ENCODE data around the gene CARD9.
A peak's percentile ranks its signal among the peaks of the same experiment; 100 is the strongest.

Gene CARD9

GRCh38 chr9:136363106-136363948 lies 10.1 kb downstream of the CARD9 start, which contains the start of gene DNLZ:
Gene DNLZ, minus strand, starts transcription at chr9:136363744. Its CDS starts 30 bp downstream, at chr9:136363714.
- POLR2A ChIA-PET = interaction anchor here (0.5 to 3.4 kb wide), 42 partner anchors 9 to 859 kb away, joined by 3 to 45 read pairs (median 5); partner anchors contain the start of genes GPSM1, SAPCD2 and SNAPC4
- CTCF ChIA-PET = interaction anchor here (0.6 to 2.2 kb wide), 32 partner anchors 9 to 453 kb away, joined by 3 to 16 read pairs (median 4); no protein-coding TSS in a partner anchor
- H3K4me3 ChIP-seq (ENCODE audit: low read depth, low read length) = peak within 1 kb of the TSS; percentile 93
- H3K27ac ChIP-seq (ENCODE audit: extremely low read depth, low read depth, low read length) = peak within 1 kb of the TSS; percentile 95
- H3K9me3 ChIP-seq (ENCODE audit: control insufficient read depth, insufficient read depth, low read depth, low read length) = no peaks in the 10 kb centered on the region
- H3K36me3 ChIP-seq (ENCODE audit: control insufficient read depth in 2 of 2, insufficient read depth in 1 of 2, low read length in 2 of 2) = peaks cover 0 to under 1% of the 10 kb centered on the region in 2 experiments; a peak in 1 of 3 replicates
- no peaks in the 10 kb centered on the region; the same call in 1 of the 2 replicates for H3K4me1 ChIP-seq (ENCODE audit: control insufficient read depth, insufficient read depth, low read length)
- TF ChIP-seq SP2 (tag by site-specific recombination; IDR thresholded peaks at IDR 0.05) (peak; percentile 87), SP3 (tag by site-specific recombination; IDR thresholded peaks at IDR 0.05) (peak; percentile 92), ZNF596 (tag by site-specific recombination; IDR thresholded peaks at IDR 0.05) (peak; percentile 9; the same call in 1 of the 2 replicates), ZNF529 (tag by site-specific recombination; IDR thresholded peaks at IDR 0.05; ENCODE audit: insufficient replicate concordance) (no peak), ZBTB26 (tag by site-specific recombination; optimal IDR thresholded peaks at IDR 0.05) (peak; percentile 96), ZBTB44 (tag by site-specific recombination; IDR thresholded peaks at IDR 0.05) (peak; percentile 39; the same call in 1 of the 2 replicates), ZNF211 (tag by site-specific recombination; IDR thresholded peaks at IDR 0.05; ENCODE audit: low read depth) (no peak), ZSCAN30 (tag by site-specific recombination; IDR thresholded peaks at IDR 0.05) (peak; percentile 97), ZFHX2 (tag by site-specific recombination; conservative IDR thresholded peaks at IDR 0.05) (peak; percentile 51; the same call in 1 of the 2 replicates), KLF16 (tag by site-specific recombination; IDR thresholded peaks at IDR 0.05) (peak; percentile 65; the same call in 1 of the 2 replicates), KLF9 (tag by site-specific recombination; IDR thresholded peaks at IDR 0.05; ENCODE audit: low read depth) (peak; percentile 92), KLF1 (tag by site-specific recombination; IDR thresholded peaks at IDR 0.05) (peak; percentile 66), ZNF521 (tag by site-specific recombination; IDR thresholded peaks at IDR 0.05) (no peak), ZNF571 (tag by site-specific recombination; IDR thresholded peaks at IDR 0.05) (no peak), EGR2 (tag by site-specific recombination; IDR thresholded peaks at IDR 0.05; ENCODE audit: low read depth) (peak; percentile 27; the same call in 1 of the 2 replicates), ZBTB20 (tag by site-specific recombination; IDR thresholded peaks at IDR 0.05) (peak; percentile 40; the same call in 1 of the 2 replicates), PRDM10 (tag by site-specific recombination; IDR thresholded peaks at IDR 0.05) (peak; percentile 48), ZFP3 (tag by site-specific recombination; IDR thresholded peaks at IDR 0.05; ENCODE audit: low read depth) (no peak), ZNF692 (tag by site-specific recombination; IDR thresholded peaks at IDR 0.05) (peak; percentile 49; the same call in 1 of the 2 replicates), ZNF624 (tag by site-specific recombination; IDR thresholded peaks at IDR 0.05) (no peak), ZNF677 (tag by site-specific recombination; IDR thresholded peaks at IDR 0.05) (peak; percentile 32; the same call in 1 of the 2 replicates), GLIS2 (tag by site-specific recombination; IDR thresholded peaks at IDR 0.05) (peak; percentile 85), ZNF266 (tag by site-specific recombination; IDR thresholded peaks at IDR 0.05; ENCODE audit: low read depth) (no peak), ZNF335 (tag by site-specific recombination; conservative IDR thresholded peaks at IDR 0.05) (peak; percentile 80), KLF10 (tag by site-specific recombination; IDR thresholded peaks at IDR 0.05) (peak; percentile 66; the same call in 1 of the 2 replicates), ZNF580 (tag by site-specific recombination; IDR thresholded peaks at IDR 0.05) (0 out of 2 replicates have a peak, but pooled peaks have one; percentile 14), KLF8 (tag by site-specific recombination; IDR thresholded peaks at IDR 0.05) (peak; percentile 89)

Data from HEK293 (cell line).